CD4-positive, alpha-beta T cell treated with Interleukin-2 at 100 ng/mL for 4 hours (primary cell): ENCODE measurements around the gene ACD.
"Not testable (repeated sequence)": the region's sequence is repeated elsewhere in the genome, so short reads cannot be mapped to it uniquely, and the experiment has no call there.

ENCODE experiments used
- DNase-seq: peaks from one replicate; pipeline ENCODE4 v3.0.0-alpha.2; 2020; ENCODE audit warnings: low spot score

Gene ACD

DNA sequence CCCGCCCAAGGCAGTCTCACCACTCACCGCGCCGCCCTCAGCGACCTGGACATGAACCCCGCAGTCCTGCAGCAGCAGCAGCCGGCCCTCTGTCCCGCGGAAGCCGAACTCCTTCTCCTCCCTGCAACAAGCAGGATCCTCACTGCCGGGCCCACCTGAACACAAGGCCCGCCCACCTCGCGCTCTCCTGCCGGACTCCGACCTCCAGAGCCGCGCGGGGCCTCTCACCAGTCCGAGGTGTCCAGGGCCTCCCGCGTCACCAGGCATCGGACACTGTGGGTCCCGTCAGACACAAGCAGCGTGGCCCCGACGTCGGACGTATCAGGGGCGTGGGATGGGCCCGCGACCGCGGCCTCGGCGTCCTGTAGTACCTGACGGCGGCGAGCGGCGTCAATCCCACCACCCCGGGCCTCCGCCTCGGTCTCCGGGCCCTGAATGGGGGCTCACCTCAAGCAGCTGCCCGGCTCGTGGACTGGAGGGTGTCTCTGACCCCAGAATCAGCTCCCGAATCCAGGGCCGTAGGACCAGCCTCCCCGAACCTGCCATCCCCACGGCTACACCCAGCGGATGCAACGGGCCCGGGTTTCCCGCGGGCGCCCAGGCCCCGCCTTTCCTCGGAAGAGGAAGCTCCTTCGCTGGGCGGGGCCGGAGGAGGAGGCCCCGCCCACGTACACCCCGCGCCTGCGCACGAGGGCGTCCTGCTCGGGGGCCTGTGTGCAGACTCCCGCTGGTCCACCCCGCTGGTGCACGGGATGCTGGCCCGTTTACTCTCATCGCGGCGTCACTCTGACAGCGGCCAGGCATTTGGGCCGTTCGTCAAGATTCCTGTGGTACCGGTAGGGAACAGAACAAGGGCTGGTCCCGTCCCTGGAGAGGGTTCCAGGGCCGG, at the start of gene ACD:
TSS of gene ACD (minus strand) at position 586 of the 889 bp plus-strand sequence. CDS start at position 546, 40 bp downstream.
- peak; percentile 92 for DNase-seq

GRCh38 chr16:67709050-67709449, 49.0 kb upstream of the ACD start:
- DNase-seq = no peak

GRCh38 chr16:67708368-67708771, 48.3 kb upstream of the ACD start:
- no peak for DNase-seq

- no peak for DNase-seq
Measured at GRCh38 chr16:67707790-67708189, 47.7 kb upstream of the ACD start.

- no peak for DNase-seq
Measured at GRCh38 chr16:67707210-67707609, 47.1 kb upstream of the ACD start.

DNA sequence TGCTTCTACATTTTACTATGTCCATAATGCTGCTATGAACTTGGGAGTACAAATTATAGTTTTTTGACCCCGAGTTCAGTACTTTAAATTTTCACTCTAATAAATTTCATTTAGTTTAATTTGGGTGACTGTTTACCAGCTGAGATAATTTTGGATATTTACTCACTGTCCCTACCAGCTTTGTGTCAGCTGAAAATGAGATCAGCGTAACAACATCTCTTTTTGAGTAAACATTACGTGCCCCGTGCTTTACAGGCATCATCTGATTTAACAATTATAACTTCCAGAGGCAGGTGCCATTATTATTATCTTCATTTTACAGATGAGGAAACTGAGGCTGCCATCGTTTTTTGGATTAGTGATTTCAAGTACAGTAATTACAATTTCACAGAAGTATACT, 44.0 kb upstream of the ACD start:
- DNase-seq = no peak

- DNase-seq = peak; percentile 6
Measured at GRCh38 chr16:67703626-67704025, 43.6 kb upstream of the ACD start.

DNA sequence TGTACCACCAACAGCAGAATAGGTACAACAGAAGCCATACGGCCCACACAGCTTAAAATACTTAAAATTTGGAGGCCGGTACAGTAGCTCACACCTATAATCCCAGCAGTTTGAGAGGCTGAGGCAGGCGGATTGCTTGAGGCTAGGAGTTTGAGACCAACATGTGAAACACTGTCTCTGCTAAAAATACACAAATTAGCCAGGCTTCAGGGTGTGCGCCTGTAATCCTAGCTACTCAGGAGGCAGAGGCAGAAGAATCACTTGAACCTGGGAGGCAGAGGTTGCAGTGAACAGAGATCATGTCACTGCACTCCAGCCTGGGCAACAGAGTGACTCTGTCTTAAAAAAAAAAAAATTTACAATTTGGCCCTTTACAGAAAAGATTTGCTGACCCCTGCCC, 42.1 kb upstream of the ACD start:
- no peak for DNase-seq

DNA sequence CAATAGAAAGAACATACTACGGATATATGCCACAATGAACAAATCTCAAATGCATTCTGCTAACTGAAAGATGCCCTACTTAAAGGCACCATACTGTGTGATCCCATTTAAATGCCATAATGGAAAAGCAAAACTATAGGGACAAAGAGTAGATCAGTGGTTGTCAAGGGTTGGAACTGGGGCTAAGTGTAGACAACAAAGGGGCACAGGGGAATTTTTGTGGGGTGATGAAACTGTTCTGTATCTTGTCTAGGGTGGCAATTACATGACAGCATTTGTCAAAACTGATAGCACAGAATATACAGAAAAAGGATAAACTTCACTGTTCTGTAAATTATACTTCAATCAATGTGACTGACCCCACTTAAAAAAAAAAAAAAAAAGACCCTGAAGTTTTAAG, 41.4 kb upstream of the ACD start:
- DNase-seq = no peak

DNA sequence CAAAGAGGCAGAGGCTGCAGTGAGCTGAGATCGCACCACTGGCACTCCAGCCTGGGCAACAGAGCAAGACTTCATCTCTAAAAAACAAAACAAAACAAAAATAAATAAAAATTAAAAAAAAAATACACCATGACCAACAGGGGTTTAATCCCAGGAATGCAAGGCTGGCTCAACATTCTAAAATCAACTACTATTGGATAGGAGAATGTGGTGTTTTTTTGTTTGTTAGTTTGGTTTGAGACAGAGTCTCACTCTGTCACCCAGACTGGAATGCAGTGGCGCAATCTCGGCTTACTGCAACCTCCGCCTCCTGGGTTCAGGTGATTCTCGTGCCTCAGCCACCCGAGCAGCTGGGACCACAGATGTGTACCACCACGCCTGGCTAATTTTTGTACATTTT, 39.2 kb upstream of the ACD start:
- DNase-seq = no peak

DNA sequence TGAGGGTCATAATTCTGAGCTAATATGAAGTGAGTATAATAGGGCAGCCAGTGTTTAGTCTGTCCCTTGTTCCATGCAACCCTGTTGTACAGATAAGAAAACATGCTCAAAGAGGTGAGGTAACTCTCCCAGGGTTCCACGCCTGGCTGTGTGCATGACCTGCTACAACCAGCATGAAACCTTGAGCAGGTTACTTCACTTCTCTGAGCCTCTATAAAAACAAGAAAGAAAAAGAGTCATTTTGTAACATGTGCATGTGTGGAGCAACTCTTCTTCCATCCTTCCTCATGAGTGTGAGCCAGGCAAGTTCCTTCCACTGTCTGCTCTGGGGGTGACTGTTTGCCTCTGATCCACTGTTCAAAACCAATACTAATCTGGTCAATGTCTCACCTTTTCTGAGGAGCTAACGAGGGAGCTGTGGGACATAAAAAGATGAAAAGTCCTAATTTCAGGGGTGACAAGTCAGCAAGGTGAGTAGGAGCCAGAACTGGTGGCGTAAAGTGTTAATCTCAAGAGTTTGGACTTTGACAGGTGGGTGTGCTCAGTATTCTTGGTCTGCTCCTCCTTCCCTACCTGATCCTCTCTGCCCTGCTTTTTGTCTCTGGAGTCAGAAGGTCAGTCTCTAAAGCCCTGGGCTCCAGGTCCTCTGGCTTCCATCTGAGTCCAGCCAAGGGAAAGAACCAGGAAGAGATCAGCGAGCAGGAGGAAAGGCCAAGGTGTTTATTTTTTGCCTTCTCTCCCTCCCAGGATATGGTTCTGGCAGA, 37.5 kb upstream of the ACD start:
- DNase-seq = no peak

DNA sequence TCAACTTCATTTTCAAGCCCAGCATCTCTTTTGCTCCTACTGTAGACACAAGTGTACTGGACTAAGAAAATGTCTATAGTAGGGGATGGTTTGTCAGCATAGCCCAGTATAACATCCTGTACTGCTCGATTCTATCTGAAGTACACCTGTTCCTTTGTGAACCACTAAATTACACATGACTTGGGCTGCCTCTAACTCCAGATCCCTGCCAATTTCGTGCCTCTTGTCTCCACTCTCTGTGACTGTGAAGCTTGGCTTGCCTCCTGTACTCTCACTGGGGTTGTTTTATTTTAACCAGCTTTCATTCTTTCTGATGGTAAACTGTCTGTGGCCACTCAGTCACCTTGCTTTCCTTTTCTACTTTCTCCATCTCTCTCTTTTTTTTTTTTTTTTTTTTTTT, 34.6 kb upstream of the ACD start:
- no peak for DNase-seq

DNA sequence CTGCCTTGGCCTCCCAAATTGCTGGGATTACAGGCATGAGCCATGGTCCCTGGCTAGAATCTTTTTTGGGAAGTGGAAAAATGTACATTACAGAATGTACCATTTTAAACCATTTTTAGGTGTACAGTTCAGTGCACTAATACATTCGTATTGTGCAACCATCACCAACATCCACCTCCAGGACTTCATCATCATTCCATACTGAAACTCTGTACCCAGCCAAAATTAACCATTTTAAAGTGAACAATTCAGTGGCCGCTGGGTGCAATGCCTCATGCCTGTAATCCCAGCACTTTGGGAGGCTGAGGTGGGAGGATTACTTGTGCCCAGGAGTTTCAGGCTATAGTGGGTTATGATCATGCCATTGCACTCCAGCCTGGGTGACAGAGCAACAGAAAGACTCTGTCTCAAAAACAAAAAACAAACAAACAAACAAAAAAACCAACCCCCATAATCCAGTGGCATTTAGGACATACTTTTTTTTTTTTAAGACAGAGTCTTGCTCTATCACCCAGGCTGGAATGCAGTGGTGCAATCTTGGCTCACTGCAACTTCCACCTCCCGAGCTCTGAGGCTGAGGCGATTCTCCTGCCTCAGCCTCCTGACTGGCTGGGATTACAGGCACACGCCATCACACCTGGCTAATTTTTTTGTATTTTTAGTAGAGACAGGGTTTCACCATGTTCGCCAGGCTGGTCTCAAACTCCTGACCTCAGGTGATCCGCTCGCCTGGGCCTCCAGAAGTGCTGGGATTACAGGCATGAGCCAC, 33.6 kb upstream of the ACD start:
- DNase-seq = not testable (repeated sequence)

DNA sequence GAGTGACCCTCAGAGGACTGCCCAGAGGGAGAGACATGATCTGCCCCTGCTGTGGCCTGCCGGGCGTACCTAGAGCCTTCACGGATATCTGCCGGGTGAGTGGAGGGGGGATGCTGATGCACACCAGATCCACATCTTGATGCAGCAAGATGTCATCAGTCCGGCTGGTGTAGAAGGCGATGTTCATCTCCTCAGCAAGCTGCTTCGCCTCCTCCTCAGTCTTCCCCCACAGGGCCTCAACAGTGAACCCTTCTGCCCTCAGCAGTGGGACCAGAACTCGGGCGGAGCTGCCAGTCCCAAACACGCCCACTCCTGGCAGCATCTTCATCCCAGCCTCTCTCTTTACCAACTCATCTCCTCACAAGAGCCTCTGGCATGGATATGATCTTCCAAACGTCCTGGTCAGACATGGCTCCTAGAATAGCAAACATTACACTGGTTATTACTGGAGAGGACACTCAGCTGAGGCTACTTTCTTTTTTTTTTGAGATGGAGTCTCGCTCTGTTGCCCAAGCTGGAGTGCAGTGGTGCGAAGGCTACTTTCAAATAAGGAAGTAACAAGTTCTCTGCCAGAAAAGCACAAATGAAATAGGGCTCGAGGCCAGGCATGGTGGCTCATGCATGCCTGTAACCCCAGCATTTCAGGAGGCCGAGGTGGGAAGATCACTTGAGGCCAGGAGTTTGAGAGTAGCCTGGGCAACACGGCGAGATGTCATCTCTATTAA, 25.5 kb upstream of the ACD start:
- DNase-seq = no peak

- DNase-seq = no peak
Measured at GRCh38 chr16:67683767-67684166, 23.7 kb upstream of the ACD start.

GRCh38 chr16:67679935-67680897, 20.2 kb upstream of the ACD start:
- DNase-seq = no peak

DNA sequence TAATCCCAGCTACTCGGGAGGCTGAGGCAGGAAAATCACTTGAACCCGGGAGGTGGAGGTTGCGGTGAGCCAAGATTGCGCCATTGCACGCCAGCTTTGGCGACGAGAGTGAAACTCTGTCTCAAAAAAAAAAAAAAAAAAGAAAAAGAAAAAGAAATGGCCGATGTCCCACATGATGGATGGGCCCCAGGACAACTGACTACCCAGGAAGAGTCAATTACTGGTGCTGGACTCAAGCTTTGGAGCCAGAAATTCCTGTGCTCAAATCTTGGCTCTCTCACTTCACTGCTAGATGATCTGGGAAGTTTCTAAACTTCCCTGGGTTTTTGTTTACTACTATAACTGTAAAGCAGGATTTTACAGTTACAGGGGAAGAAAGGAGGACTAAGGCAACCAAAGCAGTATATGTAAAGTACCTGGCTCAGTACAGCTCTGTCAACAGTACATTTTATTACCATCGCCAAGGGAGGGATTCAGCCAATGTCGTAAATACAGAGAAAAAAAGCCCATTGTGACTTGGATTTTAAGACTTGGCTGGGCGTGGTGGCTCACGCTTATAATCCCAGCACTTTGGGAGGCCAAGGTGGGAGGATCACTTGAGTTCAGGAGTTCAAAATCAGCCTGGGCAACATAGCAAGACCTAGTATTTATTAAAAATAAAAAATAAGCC, 18.4 kb upstream of the ACD start:
- no peak for DNase-seq

- no peak for DNase-seq
Measured at GRCh38 chr16:67677712-67678111, 17.7 kb upstream of the ACD start.

GRCh38 chr16:67676939-67677338, 16.9 kb upstream of the ACD start:
- DNase-seq = no peak

DNA sequence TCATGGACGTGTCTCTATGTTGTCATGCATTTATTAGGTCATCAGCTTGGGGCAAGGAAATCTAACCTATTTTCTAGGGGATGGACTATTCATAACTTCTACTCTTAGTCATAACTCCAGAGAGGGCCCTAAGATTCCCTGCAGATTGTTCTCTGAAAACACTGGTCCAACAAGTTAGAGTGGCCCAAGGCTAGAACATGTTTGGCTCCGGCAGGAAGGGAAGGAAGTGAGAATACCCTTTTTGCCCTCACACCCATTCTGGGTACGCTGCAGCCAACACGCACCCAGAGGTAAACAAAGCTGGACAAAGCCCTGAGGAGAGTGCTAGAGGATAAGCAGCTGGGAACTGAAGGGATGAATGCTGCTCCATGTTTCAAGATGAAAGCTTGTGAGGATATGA, 16.5 kb upstream of the ACD start:
- no peak for DNase-seq
